GM23338 (cell line): Measurements from ENCODE around the gene CD44. TPM values are rescaled to one million over a fixed set of nuclear protein-coding genes. Genes with fewer than 3 reads are reported as not detected.

Experiments used
- ATAC-seq: fragments of 200-7000 bp; cut with Tn5 transposase; 3 replicates; pipeline ENCODE4 v1.9.1; 2020
- DNase-seq: peaks from one replicate; pipeline ENCODE4 v3.0.0-alpha.2; 2015; ENCODE audit warnings: low spot score
- H2AFZ ChIP-seq: fragments of 200-600 bp; sonication (generic); 2 replicates; pipeline ENCODE4 v1.8.0; 2016; ENCODE audit warnings: antibody characterized with exemption, mild to moderate bottlenecking, moderate library complexity
- H3F3A ChIP-seq: fragments of 200-600 bp; sonication (generic); replicated peaks from 2 replicates; pipeline ENCODE4 v1.8.0; 2017; ENCODE audit warnings: antibody characterized with exemption, mixed run types, low read depth
- H3K27ac ChIP-seq: fragments of 200-600 bp; sonication (generic); 2 replicates; pipeline ENCODE4 v1.6.1; 2016; ENCODE audit warnings: low read depth
- H3K27me3 ChIP-seq: fragments of 200-600 bp; sonication (generic); 2 replicates; pipeline ENCODE4 v1.8.0; 2016; ENCODE audit warnings: mild to moderate bottlenecking, mixed run types, moderate library complexity; ENCODE audit not compliant: insufficient read depth
- H3K36me3 ChIP-seq: fragments of 200-600 bp; sonication (generic); 2 replicates; pipeline ENCODE4 v1.8.0; 2016; ENCODE audit warnings: mild to moderate bottlenecking; ENCODE audit not compliant: insufficient read depth
- H3K4me1 ChIP-seq: fragments of 200-600 bp; sonication (generic); 2 replicates; pipeline ENCODE4 v1.8.0; 2016; ENCODE audit warnings: mild to moderate bottlenecking, moderate library complexity; ENCODE audit not compliant: insufficient read depth
- H3K4me2 ChIP-seq: fragments of 200-600 bp; sonication (generic); 2 replicates; pipeline ENCODE4 v1.7.1; 2017; ENCODE audit warnings: mixed run types
- H3K4me3 ChIP-seq: fragments of 200-600 bp; sonication (generic); 2 replicates; pipeline ENCODE4 v1.6.1; 2016; ENCODE audit warnings: mixed run types
- H3K79me2 ChIP-seq: fragments of 200-600 bp; sonication (generic); replicated peaks from 2 replicates; pipeline ENCODE4 v1.8.0; 2017; ENCODE audit warnings: mild to moderate bottlenecking; ENCODE audit not compliant: insufficient read depth
- H3K9me2 ChIP-seq: fragments of 200-600 bp; sonication (generic); 2 replicates; pipeline ENCODE4 v1.8.0; 2017; ENCODE audit not compliant: insufficient read depth
- H4K20me1 ChIP-seq: fragments of 200-600 bp; sonication (generic); replicated peaks from 2 replicates; pipeline ENCODE4 v1.8.0; 2017; ENCODE audit warnings: mild to moderate bottlenecking; ENCODE audit not compliant: insufficient read depth
- H3K27ac Mint-ChIP-seq: 2 replicates; pipeline ENCODE4 v1.8.0; 2020; ENCODE audit warnings: inconsistent platforms, mild to moderate bottlenecking, moderate library complexity, mixed read lengths
- H3K27me3 Mint-ChIP-seq: 3 replicates; pipeline ENCODE4 v1.8.0; 2022; ENCODE audit warnings: low read depth, mild to moderate bottlenecking, moderate library complexity, mixed read lengths, inconsistent platforms; ENCODE audit not compliant: insufficient read depth, poor library complexity
- H3K36me3 Mint-ChIP-seq: 3 replicates; pipeline ENCODE4 v1.8.0; 2021; ENCODE audit warnings: low read depth, mild to moderate bottlenecking, inconsistent platforms, moderate library complexity, mixed read lengths
- H3K4me1 Mint-ChIP-seq: 3 replicates; pipeline ENCODE4 v1.8.0; 2020; ENCODE audit warnings: mild to moderate bottlenecking, inconsistent platforms, mixed read lengths
- H3K4me3 Mint-ChIP-seq: 3 replicates; pipeline ENCODE4 v1.8.0; 2021; ENCODE audit warnings: moderate library complexity, mild to moderate bottlenecking, inconsistent platforms, mixed read lengths
- H3K9me3 Mint-ChIP-seq: 3 replicates; pipeline ENCODE4 v1.8.0; 2020; ENCODE audit warnings: moderate library complexity, mild to moderate bottlenecking, inconsistent platforms, mixed read lengths
- CREB1 ChIP-seq: fragments of 250-450 bp; sonication (Bioruptor Pico); IDR thresholded peaks from 2 replicates; pipeline ENCODE4 v1.5.0; 2020; ENCODE audit warnings: low read depth, mild to moderate bottlenecking, moderate library complexity
- CTCF ChIP-seq, 2 experiments: fragments of 200-600 bp in 1 of 2; sonication (generic) in 1 of 2; conservative IDR thresholded peaks; 2 replicates each; pipeline versions ENCODE4 v1.5.1 to v1.6.1; 2016 to 2017; ENCODE audit warnings: antibody characterized with exemption in 2 of 2, low read depth in 2 of 2, mild to moderate bottlenecking in 2 of 2, moderate library complexity in 1 of 2
- ETS1 ChIP-seq: IDR thresholded peaks from 2 replicates; pipeline ENCODE4 v1.6.1; 2016; ENCODE audit warnings: antibody characterized with exemption
- EZH2 ChIP-seq: fragments of 200-600 bp; sonication (generic); IDR thresholded peaks from one replicate; pipeline ENCODE4 v1.8.0; 2017; ENCODE audit warnings: antibody characterized with exemption, mild to moderate bottlenecking, low read depth; ENCODE audit not compliant: unreplicated experiment
- EZH2phosphoT487 ChIP-seq: fragments of 200-600 bp; sonication (generic); IDR thresholded peaks from one replicate; pipeline ENCODE4 v1.8.1; 2018; ENCODE audit warnings: antibody characterized with exemption; ENCODE audit not compliant: unreplicated experiment
- JUNB ChIP-seq: IDR thresholded peaks from one replicate; pipeline ENCODE4 v1.6.1; 2016; ENCODE audit warnings: antibody characterized with exemption; ENCODE audit not compliant: unreplicated experiment
- NANOG ChIP-seq: IDR thresholded peaks from 2 replicates; pipeline ENCODE4 v1.6.1; 2016; ENCODE audit warnings: antibody characterized with exemption, borderline replicate concordance
- POLR2AphosphoS5 ChIP-seq: IDR thresholded peaks from 2 replicates; pipeline ENCODE4 v1.6.1; 2016; ENCODE audit warnings: antibody characterized with exemption, low read depth
- REST ChIP-seq: IDR thresholded peaks from one replicate; pipeline ENCODE4 v1.6.1; 2018; ENCODE audit warnings: antibody characterized with exemption; ENCODE audit not compliant: unreplicated experiment
- STAT1 ChIP-seq: IDR thresholded peaks from one replicate; pipeline ENCODE4 v1.6.1; 2016; ENCODE audit warnings: antibody characterized with exemption; ENCODE audit not compliant: unreplicated experiment
- ZNF114 ChIP-seq: fragments of 250-450 bp; sonication (Bioruptor Pico); IDR thresholded peaks from 2 replicates; pipeline ENCODE4 v1.5.0; 2020; ENCODE audit warnings: mild to moderate bottlenecking, moderate library complexity
- ZNF331 ChIP-seq: fragments of 250-450 bp; sonication (Bioruptor Pico); IDR thresholded peaks from 2 replicates; pipeline ENCODE4 v1.5.0; 2020; ENCODE audit warnings: low read depth, mild to moderate bottlenecking, moderate library complexity
- ZNF462 ChIP-seq: fragments of 250-450 bp; sonication (Bioruptor Pico); IDR thresholded peaks from 2 replicates; pipeline ENCODE4 v1.5.0; 2020; ENCODE audit warnings: mild to moderate bottlenecking, moderate library complexity
- polyA plus RNA-seq: library from polyadenylated mRNA; unstranded; fragments of >200 nt; fragmentation: Nextera tagmentation; extraction: Ambion mirVana; gene quantifications from 2 replicates; pipeline ENCODE4 v1.2.1, GENCODE V29; 2016
- total RNA-seq: library from RNA; depleted of rRNA; stranded (reverse); fragments of >200 nt; shearing (Covaris generic); gene quantifications from 2 replicates; pipeline ENCODE4 v1.2.3, GENCODE V29; 2014

The CD44 gene
- total and polyA plus RNA-seq, 2 experiments from 2014 or later = 4.0 to 10.1 TPM

- Mint-ChIP-seq H3K9me3 (peaks cover 2% of the 10 kb centered on the region; the same call in 2 of the 3 replicates), H3K4me3 (no peak overlapping the region), H3K27me3 (peaks cover 30% of the 10 kb centered on the region), H3K4me1 (peaks cover 5% of the 10 kb centered on the region), H3K36me3 (no peaks in the 10 kb centered on the region; the same call in 2 of the 3 replicates), H3K27ac (no peak overlapping the region)
- H3K27ac ChIP-seq = no peak overlapping the region
- no peaks in the 10 kb centered on the region for H3K79me2 ChIP-seq
- peaks cover 6% of the 10 kb centered on the region; the same call in 1 of the 2 replicates for H4K20me1 ChIP-seq
- 0 out of 2 replicates have a peak, but pooled peaks cover 6% of the 10 kb centered on the region for H3K4me1 ChIP-seq
- ATAC-seq = no peak
- no peaks in the 10 kb centered on the region for H3F3A ChIP-seq
- DNase-seq = no peak
- H2AFZ ChIP-seq = no peak overlapping the region
- H3K4me2 ChIP-seq = no peak overlapping the region
- H3K27me3 ChIP-seq = peaks cover 52% of the 10 kb centered on the region
- no peak overlapping the region for H3K4me3 ChIP-seq
- H3K36me3 ChIP-seq = no peaks in the 10 kb centered on the region
- no peak for TF ChIP-seq ZNF114 (CRISPR knock-in tag)
- no peak for TF ChIP-seq JUNB
- TF ChIP-seq CREB1 (CRISPR knock-in tag) = no peak
- no peak for TF ChIP-seq ZNF331 (CRISPR knock-in tag)
- TF ChIP-seq CTCF (conservative IDR thresholded peaks at IDR 0.05; ENCODE audit: low read depth in 2 of 2) = no peak
- TF ChIP-seq ZNF462 (CRISPR knock-in tag) = no peak
- TF ChIP-seq STAT1 = no peak
- no peak for TF ChIP-seq ETS1
- no peak for TF ChIP-seq POLR2AphosphoS5
- no peak for TF ChIP-seq EZH2phosphoT487
- TF ChIP-seq REST = no peak
- TF ChIP-seq EZH2 = no peak
- TF ChIP-seq NANOG = no peak
- H3K9me2 ChIP-seq = no peaks in the 10 kb centered on the region
These were observed 2.7 kb upstream of the CD44 start for GRCh38 chr11:35136311-35136710.
